Caco-2 (cell line): ENCODE results near the gene RNF14. TPM values are rescaled to one million over a fixed set of nuclear protein-coding genes. Genes with fewer than 3 reads are reported as not detected.
A peak's percentile ranks its signal among the peaks of the same experiment; 100 is the strongest.

Source experiments
- BruUV-seq: library from RNA; stranded (reverse); fragments of 400-500 nt; replicated peaks from 2 replicates; lab custom pipeline; 2021; lab: Mats Ljungman, UMichigan
- CTCF ChIA-PET: fragments of 300-600 bp; sonication (Branson Sonifier 250); formaldehyde crosslinking; loops from one replicate; lab custom pipeline; 2022; ENCODE audit warnings: antibody characterized with exemption; lab: Charles Lee
- POLR2A ChIA-PET: fragments of 300-600 bp; sonication (Branson Sonifier 250); formaldehyde crosslinking; loops from one replicate; lab custom pipeline; 2022; ENCODE audit warnings: antibody characterized with exemption; lab: Charles Lee
- DNase-seq, 2 experiments: peaks; one replicate each; pipeline versions ENCODE4 v3.0.0 to v3.0.0-alpha.2; 2020 to 2022
- H3K27me3 ChIP-seq: replicated peaks from 2 replicates; pipeline ENCODE4 v1.6.0; 2011; ENCODE audit warnings: low read length; ENCODE audit not compliant: control insufficient read depth, insufficient read depth
- H3K36me3 ChIP-seq: 2 replicates; pipeline ENCODE4 v1.5.1; 2011; ENCODE audit warnings: low read length; ENCODE audit not compliant: control insufficient read depth, insufficient read depth
- H3K4me1 ChIP-seq: fragments of 250-450 bp; sonication (Bioruptor Pico); 2 replicates; pipeline ENCODE4 v1.5.1; 2020; ENCODE audit warnings: mild to moderate bottlenecking
- H3K4me3 ChIP-seq: 2 replicates; pipeline ENCODE4 v1.5.1; 2011; ENCODE audit warnings: low read depth, mild to moderate bottlenecking, control low read depth, low read length
- H3K9me3 ChIP-seq: fragments of 250-450 bp; sonication (Bioruptor Pico); 2 replicates; pipeline ENCODE4 v1.5.1; 2020; ENCODE audit warnings: mild to moderate bottlenecking, moderate library complexity
- H3K27ac Mint-ChIP-seq: one replicate; pipeline ENCODE4 v1.8.0; 2022; ENCODE audit warnings: mixed read lengths; ENCODE audit not compliant: unreplicated experiment
- H3K27me3 Mint-ChIP-seq: one replicate; pipeline ENCODE4 v1.8.0; 2022; ENCODE audit warnings: mixed read lengths; ENCODE audit not compliant: insufficient read depth, unreplicated experiment
- H3K36me3 Mint-ChIP-seq: one replicate; pipeline ENCODE4 v1.8.0; 2022; ENCODE audit warnings: mild to moderate bottlenecking, mixed read lengths; ENCODE audit not compliant: insufficient read depth, unreplicated experiment
- H3K4me1 Mint-ChIP-seq: one replicate; pipeline ENCODE4 v1.8.0; 2022; ENCODE audit warnings: low read depth, mixed read lengths; ENCODE audit not compliant: unreplicated experiment
- H3K4me3 Mint-ChIP-seq: one replicate; pipeline ENCODE4 v1.8.0; 2022; ENCODE audit warnings: mild to moderate bottlenecking, moderate library complexity, mixed read lengths; ENCODE audit not compliant: unreplicated experiment
- H3K9me3 Mint-ChIP-seq: one replicate; pipeline ENCODE4 v1.8.0; 2022; ENCODE audit warnings: mixed read lengths; ENCODE audit not compliant: unreplicated experiment
- intact Hi-C: fragments of 100-400 bp; cut with micrococcal nuclease; formaldehyde crosslinking; loops from one replicate; pipeline ENCODE4 v1.10.0; 2022; ENCODE audit not compliant: unreplicated experiment
- total RNA-seq: library from RNA; stranded (reverse); gene quantifications from 2 replicates; pipeline ENCODE4 v1.2.3, GENCODE V29; 2022
- TF ChIP-seq, protein P1 (sequence below), 2 experiments: fragments of 200-600 bp in 1 of 2; IDR thresholded peaks; 1 replicate in 1 of 2; 2 replicates in 1 of 2; pipeline versions ENCODE4 v1.5.1 to v1.8.0; 2011 to 2022; ENCODE audit warnings: antibody characterized with exemption in 1 of 2, control low read depth in 1 of 2, inconsistent platforms in 1 of 2, low read depth in 1 of 2, low read length in 1 of 2, mild to moderate bottlenecking in 1 of 2, moderate library complexity in 1 of 2; ENCODE audit not compliant: insufficient read depth in 1 of 2, severe bottlenecking in 1 of 2, unreplicated experiment in 1 of 2

RNF14 gene
- total RNA-seq, 1 experiment from 2014 or later = 38.7 TPM

DNA sequence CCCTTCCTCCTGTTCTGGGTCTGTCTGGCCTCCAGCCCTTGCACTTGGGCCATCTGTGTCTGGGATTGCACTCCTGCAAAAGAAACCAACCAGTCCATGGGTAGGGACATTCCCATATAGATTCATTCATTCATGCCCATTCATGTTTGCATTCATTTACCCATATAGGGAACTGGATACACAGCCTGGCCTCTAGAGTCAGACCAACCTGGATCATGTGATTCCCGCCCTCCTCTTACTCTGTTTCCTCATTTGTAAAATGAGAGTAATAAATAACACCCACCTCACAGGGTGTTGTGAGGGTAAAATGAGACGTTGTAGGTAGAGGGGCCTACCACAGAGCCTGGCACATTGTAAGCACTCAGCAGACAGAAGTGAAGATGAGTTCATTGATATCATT is 19.4 kb upstream of the RNF14 start:
- Histone ChIP-seq H3K4me3 (no peak overlapping the region), H3K36me3 (no peaks in the 10 kb centered on the region), H3K4me1 (no peaks in the 10 kb centered on the region), H3K27me3 (no peaks in the 10 kb centered on the region), H3K9me3 (no peaks in the 10 kb centered on the region)
- TF ChIP-seq, protein P1, sequence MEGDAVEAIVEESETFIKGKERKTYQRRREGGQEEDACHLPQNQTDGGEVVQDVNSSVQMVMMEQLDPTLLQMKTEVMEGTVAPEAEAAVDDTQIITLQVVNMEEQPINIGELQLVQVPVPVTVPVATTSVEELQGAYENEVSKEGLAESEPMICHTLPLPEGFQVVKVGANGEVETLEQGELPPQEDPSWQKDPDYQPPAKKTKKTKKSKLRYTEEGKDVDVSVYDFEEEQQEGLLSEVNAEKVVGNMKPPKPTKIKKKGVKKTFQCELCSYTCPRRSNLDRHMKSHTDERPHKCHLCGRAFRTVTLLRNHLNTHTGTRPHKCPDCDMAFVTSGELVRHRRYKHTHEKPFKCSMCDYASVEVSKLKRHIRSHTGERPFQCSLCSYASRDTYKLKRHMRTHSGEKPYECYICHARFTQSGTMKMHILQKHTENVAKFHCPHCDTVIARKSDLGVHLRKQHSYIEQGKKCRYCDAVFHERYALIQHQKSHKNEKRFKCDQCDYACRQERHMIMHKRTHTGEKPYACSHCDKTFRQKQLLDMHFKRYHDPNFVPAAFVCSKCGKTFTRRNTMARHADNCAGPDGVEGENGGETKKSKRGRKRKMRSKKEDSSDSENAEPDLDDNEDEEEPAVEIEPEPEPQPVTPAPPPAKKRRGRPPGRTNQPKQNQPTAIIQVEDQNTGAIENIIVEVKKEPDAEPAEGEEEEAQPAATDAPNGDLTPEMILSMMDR (IDR thresholded peaks at IDR 0.05; ENCODE audit: insufficient read depth in 1 of 2, low read depth in 1 of 2, low read length in 1 of 2, severe bottlenecking in 1 of 2, unreplicated experiment in 1 of 2) = no peak
- Mint-ChIP-seq H3K36me3 (no peaks in the 10 kb centered on the region), H3K4me1 (no peaks in the 10 kb centered on the region), H3K4me3 (no peak overlapping the region), H3K27ac (no peak overlapping the region), H3K9me3 (no peaks in the 10 kb centered on the region), H3K27me3 (peaks cover 4% of the 10 kb centered on the region)
- BruUV-seq = no TSS peak
- ChIA-PET POLR2A (no interaction called here), CTCF (no interaction called here)
- intact Hi-C loops = no loop called here
- DNase-seq = no peak

DNA sequence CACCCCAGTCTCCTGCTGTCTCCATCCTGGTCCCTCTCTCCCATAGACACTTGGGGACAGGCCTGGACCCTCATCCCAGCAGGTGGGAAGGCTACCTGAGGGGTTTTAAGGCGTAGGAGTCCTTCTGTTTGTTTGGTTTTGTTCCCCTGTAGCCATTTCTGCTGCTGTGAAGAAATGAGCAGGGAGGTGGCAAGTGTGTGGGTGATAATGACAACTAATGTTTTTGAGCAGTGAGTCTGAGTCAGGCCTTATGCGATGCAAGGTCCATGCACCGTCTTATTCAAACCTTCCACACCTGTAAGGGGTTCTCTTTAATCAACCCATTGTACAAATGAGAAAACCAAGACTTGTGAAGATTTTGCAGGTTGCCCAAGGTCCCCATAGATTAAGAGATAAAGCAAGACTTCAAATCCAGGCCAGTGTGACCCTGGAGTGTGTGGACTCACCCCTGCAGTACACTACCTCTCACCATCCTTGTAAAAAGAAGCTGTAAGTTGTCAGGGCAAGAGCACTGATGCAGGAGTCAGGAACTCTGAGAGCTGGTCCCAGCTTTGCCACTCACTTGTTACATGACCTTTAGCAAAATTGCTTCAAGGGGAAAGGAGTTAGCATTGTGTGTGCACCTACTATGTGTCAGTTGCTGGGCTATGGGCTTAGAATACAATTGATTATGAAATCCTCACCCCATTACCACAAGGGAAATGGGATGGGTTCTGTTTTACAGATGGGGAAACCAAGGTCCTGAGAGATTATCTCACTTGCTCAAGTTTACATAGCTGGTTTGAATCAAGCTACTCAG is 18.5 kb upstream of the RNF14 start:
- intact Hi-C loops = no loop called here
- H3K9me3 Mint-ChIP-seq = no peaks in the 10 kb centered on the region
- H3K36me3 ChIP-seq = no peaks in the 10 kb centered on the region
- no peak overlapping the region for H3K27ac Mint-ChIP-seq
- no peaks in the 10 kb centered on the region for H3K4me1 ChIP-seq
- H3K27me3 Mint-ChIP-seq = peaks cover 4% of the 10 kb centered on the region
- no peaks in the 10 kb centered on the region for H3K9me3 ChIP-seq
- no peak overlapping the region for H3K4me3 ChIP-seq
- TF ChIP-seq, protein P1 (IDR thresholded peaks at IDR 0.05; ENCODE audit: insufficient read depth in 1 of 2, low read depth in 1 of 2, low read length in 1 of 2, severe bottlenecking in 1 of 2, unreplicated experiment in 1 of 2) = no peak
- no peak overlapping the region for H3K4me3 Mint-ChIP-seq
- ChIA-PET CTCF (no interaction called here), POLR2A (no interaction called here)
- H3K4me1 Mint-ChIP-seq = no peaks in the 10 kb centered on the region
- H3K36me3 Mint-ChIP-seq = no peaks in the 10 kb centered on the region
- H3K27me3 ChIP-seq = no peaks in the 10 kb centered on the region
- BruUV-seq = no TSS peak
- no peak for DNase-seq

DNA sequence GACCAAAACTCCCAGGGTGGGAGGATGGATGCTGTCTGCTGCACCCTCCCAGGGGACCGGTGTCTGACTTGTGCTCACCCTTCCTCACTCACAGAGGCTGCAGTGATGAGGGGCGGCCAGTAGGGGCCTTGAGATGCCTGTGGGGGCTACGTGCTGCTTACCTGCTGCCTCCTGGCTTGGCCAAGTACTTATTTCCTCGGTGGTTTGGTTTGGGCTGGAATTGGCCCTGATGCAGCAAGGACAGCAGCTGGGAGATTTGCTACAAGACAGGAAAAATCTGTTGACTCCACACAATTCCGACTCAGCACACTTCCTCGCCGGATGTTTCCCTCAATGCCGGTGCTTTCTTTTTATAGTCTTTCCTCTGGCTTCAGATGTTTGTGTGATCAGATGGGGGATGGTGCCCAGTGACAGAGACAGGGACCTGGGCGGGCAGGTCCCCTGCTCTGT is 17.5 kb upstream of the RNF14 start:
- Mint-ChIP-seq H3K27me3 (peaks cover 4% of the 10 kb centered on the region), H3K27ac (no peak overlapping the region), H3K4me3 (no peak overlapping the region), H3K4me1 (no peaks in the 10 kb centered on the region), H3K36me3 (no peaks in the 10 kb centered on the region), H3K9me3 (no peaks in the 10 kb centered on the region)
- H3K27me3 ChIP-seq = no peaks in the 10 kb centered on the region
- no TSS peak for BruUV-seq
- TF ChIP-seq, protein P1 (IDR thresholded peaks at IDR 0.05; ENCODE audit: insufficient read depth in 1 of 2, low read depth in 1 of 2, low read length in 1 of 2, severe bottlenecking in 1 of 2, unreplicated experiment in 1 of 2) = peak; percentile 59 to 74
- ChIA-PET POLR2A (no interaction called here), CTCF (no interaction called here)
- intact Hi-C loops = no loop called here
- DNase-seq = peak in 1 of 2 experiments; percentile 55
- H3K36me3 ChIP-seq = no peaks in the 10 kb centered on the region
- H3K4me1 ChIP-seq = no peaks in the 10 kb centered on the region
- H3K9me3 ChIP-seq = no peaks in the 10 kb centered on the region
- H3K4me3 ChIP-seq = no peak overlapping the region
